SU-DHL-6 (cell line): ENCODE results near the gene SYTL5.

Source experiments
- CTCF ChIP-seq: fragments of 200-600 bp; sonication (generic); IDR thresholded peaks from one replicate; pipeline ENCODE4 v1.5.1; 2017; ENCODE audit warnings: antibody characterized with exemption, mild to moderate bottlenecking, low read length, moderate library complexity; ENCODE audit not compliant: insufficient read depth, poor library complexity, severe bottlenecking
- EZH2phosphoT487 ChIP-seq: fragments of 200-600 bp; sonication (generic), shearing (Covaris generic); conservative IDR thresholded peaks from 2 replicates; pipeline ENCODE4 v1.6.1; 2018; ENCODE audit warnings: mild to moderate bottlenecking, antibody characterized with exemption, low read length, moderate library complexity, mixed read lengths

GRCh38 chrX:38178396-38178795, 172.0 kb downstream of the SYTL5 start:
- no peak for TF ChIP-seq CTCF
- no peak for TF ChIP-seq EZH2phosphoT487
